Panc1 (cell line): ENCODE results near the gene RIPPLY3. TPM values are rescaled to one million over a fixed set of nuclear protein-coding genes. Genes with fewer than 3 reads are reported as not detected.

Source experiments
- ATAC-seq: fragments of 200-7000 bp; cut with Tn5 transposase; 2 replicates; pipeline ENCODE4 v1.9.1; 2020; ENCODE audit warnings: mild to moderate bottlenecking, moderate library complexity
- BruUV-seq: library from RNA; stranded (reverse); fragments of 400-500 nt; replicated peaks from 2 replicates; lab custom pipeline; 2021; lab: Mats Ljungman, UMichigan
- CTCF ChIA-PET: fragments of 300-600 bp; sonication (Branson Sonifier 250); formaldehyde crosslinking; loops from one replicate; lab custom pipeline; 2022; ENCODE audit warnings: antibody characterized with exemption; lab: Charles Lee
- POLR2A ChIA-PET: fragments of 300-600 bp; sonication (Branson Sonifier 250); formaldehyde crosslinking; loops from one replicate; lab custom pipeline; 2022; ENCODE audit warnings: antibody characterized with exemption; lab: Charles Lee
- DNase-seq: peaks from one replicate; pipeline ENCODE4 v3.0.0-alpha.2; 2010; ENCODE audit warnings: low read depth, low spot score
- H3K27ac ChIP-seq: 2 replicates; pipeline ENCODE4 v1.5.1; 2011; ENCODE audit warnings: mild to moderate bottlenecking, low read length, inconsistent platforms
- H3K27me3 ChIP-seq: fragments of 200-500 bp; sonication (Bioruptor generic); 2 replicates; pipeline ENCODE4 v1.6.0; 2014; ENCODE audit warnings: low read length, inconsistent platforms; ENCODE audit not compliant: control insufficient read depth, insufficient read depth
- H3K36me3 ChIP-seq: fragments of 200-500 bp; sonication (Bioruptor generic); 2 replicates; pipeline ENCODE4 v1.5.1; 2014; ENCODE audit warnings: inconsistent platforms, mild to moderate bottlenecking, low read length, moderate library complexity; ENCODE audit not compliant: control insufficient read depth, insufficient read depth
- H3K4me1 ChIP-seq: 2 replicates; pipeline ENCODE4 v1.5.1; 2011; ENCODE audit warnings: inconsistent platforms, mild to moderate bottlenecking, low read length, moderate library complexity; ENCODE audit not compliant: control insufficient read depth, insufficient read depth
- H3K4me3 ChIP-seq, 2 experiments: 2 replicates each; pipeline ENCODE4 v1.5.1; 2011 to 2012; ENCODE audit warnings: low read depth in 2 of 2, low read length in 2 of 2, mild to moderate bottlenecking in 2 of 2, inconsistent platforms in 1 of 2, moderate library complexity in 1 of 2
- H3K9me3 ChIP-seq: fragments of 200-500 bp; sonication (Bioruptor generic); 2 replicates; pipeline ENCODE4 v1.5.1; 2014; ENCODE audit warnings: low read depth, mild to moderate bottlenecking, inconsistent platforms, low read length, moderate library complexity; ENCODE audit not compliant: control insufficient read depth, insufficient read depth
- POLR2AphosphoS5 ChIP-seq: IDR thresholded peaks from 2 replicates; pipeline ENCODE4 v1.6.1; 2012; ENCODE audit warnings: mild to moderate bottlenecking, low read depth, low read length, moderate library complexity
- REST ChIP-seq, 2 experiments: IDR thresholded peaks; 2 replicates each; pipeline ENCODE4 v1.6.1; 2011 to 2012; ENCODE audit warnings: low read depth in 2 of 2, control low read depth in 1 of 2, low read length in 1 of 2, mild to moderate bottlenecking in 1 of 2, moderate library complexity in 1 of 2; ENCODE audit not compliant: insufficient read depth in 1 of 2
- SIN3A ChIP-seq: IDR thresholded peaks from 2 replicates; pipeline ENCODE4 v1.6.1; 2012; ENCODE audit warnings: low read depth, mild to moderate bottlenecking, low read length, moderate library complexity, borderline replicate concordance; ENCODE audit not compliant: insufficient read depth
- TCF7L2 ChIP-seq: IDR thresholded peaks from 2 replicates; pipeline ENCODE4 v1.6.1; 2011; ENCODE audit warnings: mild to moderate bottlenecking, low read depth, low read length, inconsistent platforms
- in situ Hi-C: cut with HindIII; loops from 2 replicates; pipeline ENCODE4 v1.10.0; 2016; ENCODE audit warnings: low sequenced_read_pairs, low pct_unique_long_range_greater_than_20kb
- intact Hi-C: fragments of 100-400 bp; cut with micrococcal nuclease; formaldehyde crosslinking; loops from one replicate; pipeline ENCODE4 v1.10.0; 2022; ENCODE audit not compliant: unreplicated experiment
- total RNA-seq: library from RNA; stranded (reverse); gene quantifications from one replicate; pipeline ENCODE4 v1.2.1, GENCODE V29; 2021; ENCODE audit not compliant: unreplicated experiment
- TF ChIP-seq, protein P1 (sequence below): fragments of 450-650 bp; IDR thresholded peaks from 2 replicates; pipeline ENCODE4 v1.5.1; 2017; ENCODE audit warnings: mild to moderate bottlenecking

The RIPPLY3 gene
- total RNA-seq, 1 experiment from 2014 or later = 1.2 TPM

GRCh38 chr21:36968976-36969375 is 37.5 kb upstream of the RIPPLY3 start:
- no peak overlapping the region for H3K4me3 ChIP-seq
- in situ Hi-C loops (no loop called here), intact Hi-C loops (no loop called here)
- POLR2A ChIA-PET = no interaction called here
- no peak overlapping the region for H3K27ac ChIP-seq
- no TSS peak for BruUV-seq
- peaks cover 11% of the 10 kb centered on the region for H3K4me1 ChIP-seq
- H3K27me3 ChIP-seq = no peaks in the 10 kb centered on the region
- H3K9me3 ChIP-seq = no peaks in the 10 kb centered on the region
- H3K36me3 ChIP-seq = no peaks in the 10 kb centered on the region
- CTCF ChIA-PET = no interaction called here
- no peak for ATAC-seq
- no peak for TF ChIP-seq REST (IDR thresholded peaks at IDR 0.05; ENCODE audit: insufficient read depth in 1 of 2, low read depth in 2 of 2, low read length in 1 of 2)
- no peak for TF ChIP-seq POLR2AphosphoS5
- TF ChIP-seq SIN3A = no peak
- TF ChIP-seq, protein P1, sequence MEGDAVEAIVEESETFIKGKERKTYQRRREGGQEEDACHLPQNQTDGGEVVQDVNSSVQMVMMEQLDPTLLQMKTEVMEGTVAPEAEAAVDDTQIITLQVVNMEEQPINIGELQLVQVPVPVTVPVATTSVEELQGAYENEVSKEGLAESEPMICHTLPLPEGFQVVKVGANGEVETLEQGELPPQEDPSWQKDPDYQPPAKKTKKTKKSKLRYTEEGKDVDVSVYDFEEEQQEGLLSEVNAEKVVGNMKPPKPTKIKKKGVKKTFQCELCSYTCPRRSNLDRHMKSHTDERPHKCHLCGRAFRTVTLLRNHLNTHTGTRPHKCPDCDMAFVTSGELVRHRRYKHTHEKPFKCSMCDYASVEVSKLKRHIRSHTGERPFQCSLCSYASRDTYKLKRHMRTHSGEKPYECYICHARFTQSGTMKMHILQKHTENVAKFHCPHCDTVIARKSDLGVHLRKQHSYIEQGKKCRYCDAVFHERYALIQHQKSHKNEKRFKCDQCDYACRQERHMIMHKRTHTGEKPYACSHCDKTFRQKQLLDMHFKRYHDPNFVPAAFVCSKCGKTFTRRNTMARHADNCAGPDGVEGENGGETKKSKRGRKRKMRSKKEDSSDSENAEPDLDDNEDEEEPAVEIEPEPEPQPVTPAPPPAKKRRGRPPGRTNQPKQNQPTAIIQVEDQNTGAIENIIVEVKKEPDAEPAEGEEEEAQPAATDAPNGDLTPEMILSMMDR = no peak
- TF ChIP-seq TCF7L2 = no peak
- DNase-seq = no peak

GRCh38 chr21:36973986-36974850 is 32.3 kb upstream of the RIPPLY3 start:
- Histone ChIP-seq H3K27ac (no peak overlapping the region), H3K27me3 (no peaks in the 10 kb centered on the region), H3K4me1 (peaks cover 11% of the 10 kb centered on the region), H3K36me3 (no peaks in the 10 kb centered on the region), H3K4me3 (no peak overlapping the region), H3K9me3 (no peaks in the 10 kb centered on the region)
- no TSS peak for BruUV-seq
- intact Hi-C loops = no loop called here
- TF ChIP-seq POLR2AphosphoS5 = no peak
- TF ChIP-seq SIN3A = no peak
- TF ChIP-seq, protein P1 = no peak
- no peak for TF ChIP-seq TCF7L2
- TF ChIP-seq REST (IDR thresholded peaks at IDR 0.05; ENCODE audit: insufficient read depth in 1 of 2, low read depth in 2 of 2, low read length in 1 of 2) = no peak
- CTCF ChIA-PET = no interaction called here
- in situ Hi-C loops = no loop called here
- ATAC-seq = no peak
- POLR2A ChIA-PET = interaction anchor here (0.6 kb wide), 1 partner anchor 329 kb away, joined by 5 read pairs; no protein-coding TSS in a partner anchor
- no peak for DNase-seq
